GOT3 (cell line): ENCODE measurements around the gene PRRT2.

Experiments used
- DNase-seq: peaks from one replicate; lab custom pipeline; 2025; ENCODE audit warnings: mixed read lengths; lab: John Stamatoyannopoulos, UW

Gene PRRT2

GRCh38 chr16:29862383-29862883 is 50.4 kb downstream of the PRRT2 start:
- DNase-seq: no peak

- peak; percentile 76 for DNase-seq
Measured at GRCh38 chr16:29862884-29863668, 51.1 kb downstream of the PRRT2 start, which contains the start of gene CDIPT. Gene CDIPT (minus strand): TSS chr16:29863226. CDS start chr16:29862857, 369 bp downstream.

- DNase-seq: no peak
Measured at GRCh38 chr16:29863669-29863984, 51.6 kb downstream of the PRRT2 start.

- DNase-seq: no peak
Measured at GRCh38 chr16:29864205-29864604, 52.2 kb downstream of the PRRT2 start.
